HUES48 (cell line): ENCODE results near the gene NOC4L.

ENCODE experiments used
- H3K27ac ChIP-seq: one replicate; pipeline ENCODE4 v1.7.0; 2013; ENCODE audit warnings: low read depth, low read length, inconsistent platforms
- H3K27me3 ChIP-seq: 2 replicates; pipeline ENCODE4 v1.6.1; 2013; ENCODE audit warnings: mild to moderate bottlenecking, low read length; ENCODE audit not compliant: control insufficient read depth, insufficient read depth
- H3K36me3 ChIP-seq: 2 replicates; pipeline ENCODE4 v1.6.1; 2013; ENCODE audit warnings: low read length; ENCODE audit not compliant: control insufficient read depth, insufficient read depth
- H3K4me1 ChIP-seq: 2 replicates; pipeline ENCODE4 v1.6.1; 2013; ENCODE audit warnings: mild to moderate bottlenecking, low read length; ENCODE audit not compliant: control insufficient read depth, insufficient read depth
- H3K4me3 ChIP-seq: 2 replicates; pipeline ENCODE4 v1.5.1; 2013; ENCODE audit warnings: mild to moderate bottlenecking, low read depth, low read length
- H3K9ac ChIP-seq: 2 replicates; pipeline ENCODE4 v1.6.1; 2013; ENCODE audit warnings: mild to moderate bottlenecking, low read depth, low read length, moderate library complexity
- H3K9me3 ChIP-seq: 2 replicates; pipeline ENCODE4 v1.6.1; 2013; ENCODE audit warnings: low read length; ENCODE audit not compliant: control insufficient read depth, insufficient read depth

The NOC4L gene

GRCh38 chr12:132152411-132152821 lies 8.2 kb downstream of the NOC4L start:
- H3K9me3 ChIP-seq, result peaks cover 12% of the 10 kb centered on the region; the same call in 1 of the 2 replicates
- peaks cover 5% of the 10 kb centered on the region for H3K4me1 ChIP-seq
- no peaks in the 10 kb centered on the region for H3K27me3 ChIP-seq
- H3K36me3 ChIP-seq, result peaks cover 24% of the 10 kb centered on the region
- no peak overlapping the region for H3K4me3 ChIP-seq
- H3K27ac ChIP-seq, result no peak overlapping the region
- no peak overlapping the region for H3K9ac ChIP-seq

DNA sequence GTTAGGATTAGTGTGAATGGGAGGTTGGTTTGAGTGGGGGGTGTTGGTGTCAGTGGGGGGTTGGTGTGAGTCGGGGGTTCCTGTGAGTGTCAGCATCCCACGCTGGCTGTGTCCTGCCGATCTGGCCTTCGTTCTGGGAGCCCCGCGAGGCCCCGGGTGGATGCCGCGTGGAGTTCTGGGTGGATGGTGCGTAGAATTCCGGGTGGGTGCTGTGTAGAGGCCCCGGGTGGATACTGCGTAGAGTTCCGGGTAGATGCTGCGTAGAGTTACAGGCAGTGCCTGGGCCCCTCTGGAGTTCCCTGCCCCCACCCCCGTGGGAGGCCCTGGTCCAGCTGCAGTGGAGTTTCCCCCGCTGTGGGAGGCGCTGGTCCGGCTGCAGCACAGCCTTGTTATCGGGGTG lies 8.7 kb downstream of the NOC4L start:
- no peak overlapping the region for H3K9ac ChIP-seq
- peaks cover 5% of the 10 kb centered on the region for H3K4me1 ChIP-seq
- H3K4me3 ChIP-seq, result no peak overlapping the region
- no peak overlapping the region for H3K27ac ChIP-seq
- H3K27me3 ChIP-seq, result no peaks in the 10 kb centered on the region
- peaks cover 25% of the 10 kb centered on the region for H3K36me3 ChIP-seq
- peaks cover 12% of the 10 kb centered on the region; the same call in 1 of the 2 replicates for H3K9me3 ChIP-seq

GRCh38 chr12:132153501-132154340 lies 9.5 kb downstream of the NOC4L start:
- no peak overlapping the region for H3K9ac ChIP-seq
- H3K9me3 ChIP-seq, result peaks cover 12% of the 10 kb centered on the region; the same call in 1 of the 2 replicates
- no peak overlapping the region for H3K27ac ChIP-seq
- peaks cover 24% of the 10 kb centered on the region for H3K36me3 ChIP-seq
- H3K27me3 ChIP-seq, result no peaks in the 10 kb centered on the region
- peaks cover 5% of the 10 kb centered on the region for H3K4me1 ChIP-seq
- no peak overlapping the region for H3K4me3 ChIP-seq

DNA sequence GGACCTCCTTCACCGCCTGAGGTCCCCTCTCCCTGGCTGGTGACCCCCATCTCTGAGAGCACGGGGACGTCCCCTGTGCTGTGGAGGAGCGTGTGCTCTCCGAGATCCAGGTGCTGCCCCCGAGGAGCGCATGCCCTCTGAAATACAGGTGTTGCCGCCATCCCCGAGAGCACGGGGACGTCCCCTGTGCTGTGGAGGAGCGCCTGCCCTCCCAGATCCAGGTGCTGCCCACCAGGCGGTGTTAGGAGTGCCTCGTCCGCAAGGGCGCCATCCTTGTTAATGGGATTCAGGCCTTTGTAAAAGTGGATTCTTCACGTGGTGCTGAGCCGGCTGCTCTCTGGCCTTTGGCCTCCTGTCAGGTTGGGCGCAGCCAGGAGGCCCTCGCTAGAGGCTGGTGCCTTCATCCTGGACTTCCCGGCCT lies 10.1 kb downstream of the NOC4L start:
- Histone ChIP-seq H3K27me3 (no peaks in the 10 kb centered on the region), H3K36me3 (peaks cover 24% of the 10 kb centered on the region), H3K4me3 (no peak overlapping the region), H3K4me1 (peaks cover 5% of the 10 kb centered on the region), H3K9ac (no peak overlapping the region), H3K27ac (no peak overlapping the region), H3K9me3 (peaks cover 12% of the 10 kb centered on the region; the same call in 1 of the 2 replicates)

DNA sequence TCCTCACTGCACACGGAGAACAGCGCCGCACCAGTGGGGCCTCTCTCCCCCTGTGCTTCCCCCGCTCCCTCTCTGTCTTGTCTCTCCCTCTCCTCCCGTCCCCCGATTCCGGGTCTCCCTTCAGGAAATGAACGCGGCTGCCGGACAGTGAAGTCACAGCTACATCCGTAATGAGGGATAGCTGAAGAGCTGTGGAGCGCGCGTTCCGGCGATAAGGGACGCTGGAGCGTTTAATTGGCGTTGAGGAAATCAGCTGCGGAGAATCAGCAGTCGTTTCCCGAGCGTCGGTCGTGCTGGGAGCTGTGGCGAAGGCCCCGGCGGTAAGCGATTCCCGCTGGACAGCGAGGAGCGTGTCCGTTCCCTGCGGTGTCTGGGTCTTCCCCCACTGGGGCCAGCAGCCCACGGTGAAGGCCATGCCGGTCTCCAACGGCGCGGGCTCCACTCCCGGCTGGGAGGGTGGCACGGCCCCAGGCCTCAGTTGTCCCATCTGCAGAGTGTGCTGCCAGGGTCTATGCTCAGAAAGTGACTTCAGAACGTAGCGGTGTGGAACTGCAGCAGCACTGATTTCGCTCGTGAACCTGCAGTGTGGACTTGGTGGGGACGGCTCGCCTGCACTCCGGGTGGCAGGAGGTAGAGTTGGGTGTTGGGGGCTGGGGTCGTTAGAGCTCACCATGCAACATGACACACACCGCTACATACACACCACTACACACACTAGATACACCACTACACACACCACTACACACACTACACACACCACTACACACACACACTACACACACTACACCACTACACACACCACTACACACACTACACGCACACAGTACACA lies 10.9 kb downstream of the NOC4L start:
- Histone ChIP-seq H3K4me1 (peaks cover 5% of the 10 kb centered on the region), H3K9me3 (peaks cover 12% of the 10 kb centered on the region; the same call in 1 of the 2 replicates), H3K9ac (no peak overlapping the region), H3K27me3 (no peaks in the 10 kb centered on the region), H3K36me3 (peaks cover 24% of the 10 kb centered on the region), H3K27ac (no peak overlapping the region), H3K4me3 (no peak overlapping the region)

DNA sequence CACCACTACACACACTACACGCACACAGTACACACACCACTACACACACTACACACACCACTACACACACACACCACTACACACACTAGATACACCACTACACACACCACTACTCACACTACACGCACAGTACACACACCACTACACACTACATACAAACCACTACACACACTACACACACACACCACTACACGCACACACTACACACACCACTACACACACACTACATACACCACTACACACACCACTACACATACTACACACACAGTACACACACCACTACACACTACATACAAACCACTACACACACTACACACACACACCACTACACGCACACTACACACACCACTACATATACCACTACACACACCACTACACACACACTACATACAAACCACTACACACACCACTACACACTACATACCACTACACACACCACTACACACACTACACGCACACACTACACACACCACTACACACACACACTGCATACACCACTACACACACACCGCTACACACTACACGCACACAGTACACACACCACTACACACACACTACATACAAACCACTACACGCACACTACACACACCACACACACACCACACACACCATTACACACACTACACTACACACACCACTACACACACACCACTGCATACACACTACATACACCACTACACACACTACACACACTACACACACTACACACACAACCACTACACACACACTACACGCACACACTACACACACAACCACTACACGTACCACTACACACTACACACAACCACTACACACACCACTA lies 11.7 kb downstream of the NOC4L start:
- Histone ChIP-seq H3K36me3 (peaks cover 20% of the 10 kb centered on the region), H3K4me3 (no peak overlapping the region), H3K4me1 (peaks cover 5% of the 10 kb centered on the region), H3K9ac (no peak overlapping the region), H3K9me3 (peaks cover 12% of the 10 kb centered on the region; the same call in 1 of the 2 replicates), H3K27me3 (no peaks in the 10 kb centered on the region), H3K27ac (no peak overlapping the region)

GRCh38 chr12:132156573-132157325 lies 12.5 kb downstream of the NOC4L start:
- Histone ChIP-seq H3K4me3 (no peak overlapping the region), H3K9me3 (peaks cover 12% of the 10 kb centered on the region; the same call in 1 of the 2 replicates), H3K27ac (no peak overlapping the region), H3K4me1 (peaks cover 5% of the 10 kb centered on the region), H3K9ac (no peak overlapping the region), H3K27me3 (no peaks in the 10 kb centered on the region), H3K36me3 (peaks cover 14% of the 10 kb centered on the region)

DNA sequence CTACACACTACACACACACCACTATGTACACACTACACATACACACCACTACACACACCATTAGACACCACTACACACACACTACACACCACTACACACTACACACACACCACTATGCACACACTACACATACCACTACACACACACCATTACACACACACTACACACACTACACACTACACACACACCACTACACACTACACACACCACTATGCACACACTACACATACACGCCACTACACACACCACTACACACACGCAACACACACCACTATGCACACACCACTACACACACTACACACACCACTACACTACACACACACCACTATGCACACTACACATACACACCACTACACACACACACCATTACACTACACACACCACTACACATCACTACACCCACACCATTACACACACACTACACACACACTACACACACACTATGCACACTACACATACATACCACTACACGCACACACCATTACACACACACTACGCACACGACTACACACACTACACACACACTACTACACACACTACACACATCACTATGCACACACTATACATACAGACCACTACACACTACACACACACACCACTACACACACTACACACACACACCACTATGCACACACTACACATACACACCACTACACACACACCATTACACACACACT lies 13.6 kb downstream of the NOC4L start:
- no peak overlapping the region for H3K4me3 ChIP-seq
- no peaks in the 10 kb centered on the region for H3K27me3 ChIP-seq
- no peak overlapping the region for H3K27ac ChIP-seq
- no peak overlapping the region for H3K9ac ChIP-seq
- H3K4me1 ChIP-seq, result peaks cover 5% of the 10 kb centered on the region
- peaks cover 12% of the 10 kb centered on the region; the same call in 1 of the 2 replicates for H3K9me3 ChIP-seq
- H3K36me3 ChIP-seq, result peaks cover 6% of the 10 kb centered on the region; the same call in 1 of the 2 replicates

- H3K36me3 ChIP-seq, result peaks cover 6% of the 10 kb centered on the region; the same call in 1 of the 2 replicates
- peaks cover 7% of the 10 kb centered on the region for H3K27me3 ChIP-seq
- H3K9me3 ChIP-seq, result peaks cover 12% of the 10 kb centered on the region; the same call in 1 of the 2 replicates
- no peak overlapping the region for H3K9ac ChIP-seq
- H3K4me3 ChIP-seq, result no peak overlapping the region
- H3K27ac ChIP-seq, result no peak overlapping the region
- peaks cover 5% of the 10 kb centered on the region for H3K4me1 ChIP-seq
Measured at GRCh38 chr12:132158677-132159554, 14.7 kb downstream of the NOC4L start.
